GM12878 (cell line): ENCODE data around the gene RNFT2. TPM values are rescaled to one million over a fixed set of nuclear protein-coding genes. Genes with fewer than 3 reads are reported as not detected.

Source experiments
- ATAC-seq: fragments of 200-7000 bp; cut with Tn5 transposase; 3 replicates; pipeline ENCODE4 v1.9.1; 2020; ENCODE audit warnings: mild to moderate bottlenecking, moderate library complexity
- BruUV-seq: library from RNA; stranded (reverse); fragments of 400-500 nt; replicated peaks from 2 replicates; lab custom pipeline; 2021; lab: Mats Ljungman, UMichigan
- CTCF ChIA-PET: fragments of 300-600 bp; sonication (Branson Sonifier 250); formaldehyde crosslinking; extraction: SDS; loops from one replicate; lab custom pipeline; 2021; ENCODE audit warnings: inconsistent platforms; lab: Yijun Ruan, JAX
- POLR2A ChIA-PET: fragments of 350-600 bp; formaldehyde crosslinking; extraction: SDS; loops from one replicate; lab custom pipeline; 2021; ENCODE audit warnings: inconsistent platforms; lab: Charles Lee
- RAD21 ChIA-PET: fragments of 300-600 bp; sonication (Branson Sonifier 250); formaldehyde crosslinking; loops from one replicate; lab custom pipeline; 2023; ENCODE audit warnings: antibody characterized with exemption; ENCODE audit not compliant: unreplicated experiment; lab: Charles Lee
- SMC1A ChIA-PET: fragments of 300-600 bp; sonication (Branson Sonifier 250); formaldehyde crosslinking; loops from one replicate; lab custom pipeline; 2023; ENCODE audit not compliant: unreplicated experiment, uncharacterized antibody; lab: Charles Lee
- DNase-seq: peaks from one replicate; pipeline ENCODE4 v3.0.0-alpha.2; 2011; ENCODE audit warnings: low read depth, low spot score
- FAIRE-seq: peaks from 3 replicates; lab custom pipeline; 2011; peaks lifted over from hg19 to GRCh38; lab: Jason Lieb, UNC
- H2AFZ ChIP-seq: 2 replicates; pipeline ENCODE4 v1.6.0; 2011; ENCODE audit warnings: low read depth, low read length, control low read depth; ENCODE audit not compliant: control insufficient read depth
- H3K27ac ChIP-seq: 2 replicates; pipeline ENCODE4 v1.5.1; 2011; ENCODE audit warnings: control low read depth; ENCODE audit not compliant: control insufficient read depth, insufficient read depth
- H3K27me3 ChIP-seq, 2 experiments: replicated peaks in 1 of 2; 2 replicates each; pipeline versions ENCODE4 v1.6.0 to v1.6.1; 2011; ENCODE audit warnings: low read length in 1 of 2; ENCODE audit not compliant: control insufficient read depth in 2 of 2, insufficient read depth in 2 of 2
- H3K36me3 ChIP-seq, 2 experiments: 2 replicates each; pipeline ENCODE4 v1.5.1; 2011; ENCODE audit warnings: low read length in 1 of 2; ENCODE audit not compliant: control insufficient read depth in 2 of 2, insufficient read depth in 2 of 2
- H3K4me1 ChIP-seq: 2 replicates; pipeline ENCODE4 v1.6.1; 2011; ENCODE audit warnings: mild to moderate bottlenecking, low read length, moderate library complexity, mixed read lengths; ENCODE audit not compliant: control insufficient read depth, insufficient read depth
- H3K4me2 ChIP-seq: 2 replicates; pipeline ENCODE4 v1.6.0; 2011; ENCODE audit warnings: control low read depth; ENCODE audit not compliant: control insufficient read depth, insufficient read depth
- H3K4me3 ChIP-seq: fragments of 200-600 bp; sonication (generic); 2 replicates; pipeline ENCODE4 v1.5.1; 2016
- H3K79me2 ChIP-seq: 2 replicates; pipeline ENCODE4 v1.6.0; 2011; ENCODE audit warnings: low read length; ENCODE audit not compliant: control insufficient read depth, insufficient read depth
- H3K9ac ChIP-seq: 2 replicates; pipeline ENCODE4 v1.8.0; 2011; ENCODE audit warnings: low read length, control low read depth, mixed read lengths; ENCODE audit not compliant: control insufficient read depth, insufficient read depth
- H3K9me3 ChIP-seq: replicated peaks from 3 replicates; pipeline ENCODE4 v1.5.1; 2011; ENCODE audit warnings: mild to moderate bottlenecking, low read length; ENCODE audit not compliant: control insufficient read depth, insufficient read depth
- H4K20me1 ChIP-seq: 2 replicates; pipeline ENCODE4 v1.6.0; 2011; ENCODE audit not compliant: control insufficient read depth, insufficient read depth
- BRCA1 ChIP-seq: IDR thresholded peaks from 2 replicates; pipeline ENCODE4 v1.6.1; 2011; ENCODE audit warnings: low read depth, low read length, improper control_type of control experiment
- CTCF ChIP-seq, 3 experiments: IDR thresholded peaks in 2 of 3; conservative IDR thresholded peaks in 1 of 3; 2 replicates each; pipeline ENCODE4 v1.5.1; 2011; ENCODE audit warnings: low read depth in 3 of 3, low read length in 3 of 3, mild to moderate bottlenecking in 3 of 3, control low read depth in 2 of 3, moderate library complexity in 2 of 3, inconsistent platforms in 1 of 3, mixed read lengths in 1 of 3; ENCODE audit not compliant: control insufficient read depth in 2 of 3, insufficient read depth in 1 of 3; ENCODE audit errors: extremely low read depth in 1 of 3
- IRF3 ChIP-seq: fragments of 450-650 bp; IDR thresholded peaks from 2 replicates; pipeline ENCODE4 v1.6.1; 2014; ENCODE audit warnings: mild to moderate bottlenecking
- IRF4 ChIP-seq: IDR thresholded peaks from 2 replicates; pipeline ENCODE4 v1.6.1; 2011; ENCODE audit warnings: low read depth, low read length
- JUNB ChIP-seq: IDR thresholded peaks from 2 replicates; pipeline ENCODE4 v1.6.1; 2016; ENCODE audit warnings: antibody characterized with exemption, mild to moderate bottlenecking
- MYB ChIP-seq: fragments of 150-350 bp; IDR thresholded peaks from 2 replicates; pipeline ENCODE4 v1.6.1; 2014; ENCODE audit warnings: mild to moderate bottlenecking, low read depth, low read length, borderline replicate concordance
- NFIC ChIP-seq: IDR thresholded peaks from 2 replicates; pipeline ENCODE4 v1.6.1; 2012; ENCODE audit warnings: low read depth, mild to moderate bottlenecking, inconsistent platforms, low read length, moderate library complexity
- RELB ChIP-seq: fragments of 450-650 bp; IDR thresholded peaks from 2 replicates; pipeline ENCODE4 v1.6.1; 2017; ENCODE audit warnings: low read depth, mild to moderate bottlenecking, moderate library complexity
- REST ChIP-seq: IDR thresholded peaks from 2 replicates; pipeline ENCODE4 v1.6.1; 2012; ENCODE audit warnings: mild to moderate bottlenecking, low read depth, low read length
- RUNX3 ChIP-seq: IDR thresholded peaks from 2 replicates; pipeline ENCODE4 v1.6.1; 2012; ENCODE audit warnings: low read length, inconsistent platforms
- SIN3A ChIP-seq: IDR thresholded peaks from 2 replicates; pipeline ENCODE4 v1.6.1; 2012; ENCODE audit warnings: low read depth, low read length, improper control_type of control experiment
- SKIL ChIP-seq: fragments of 450-650 bp; IDR thresholded peaks from 2 replicates; pipeline ENCODE4 v1.6.1; 2017; ENCODE audit warnings: mild to moderate bottlenecking, low read depth, inconsistent platforms; ENCODE audit not compliant: poor library complexity, severe bottlenecking
- TCF7 ChIP-seq: IDR thresholded peaks from 2 replicates; pipeline ENCODE4 v1.6.1; 2014; ENCODE audit warnings: antibody characterized with exemption, borderline replicate concordance
- ZNF207 ChIP-seq: fragments of 450-650 bp; IDR thresholded peaks from 2 replicates; pipeline ENCODE4 v1.6.1; 2014; ENCODE audit warnings: antibody characterized with exemption, mild to moderate bottlenecking, borderline replicate concordance
- ZNF384 ChIP-seq: IDR thresholded peaks from 2 replicates; pipeline ENCODE4 v1.6.1; 2012; ENCODE audit warnings: low read depth, mild to moderate bottlenecking, low read length, improper control_type of control experiment, borderline replicate concordance
- WGBS: methylation state at CpG from one replicate; pipeline ENCODE4 v1.1.6; 2016; ENCODE audit warnings: low lambda C conversion rate; ENCODE audit not compliant: insufficient replicate concordance, insufficient coverage; ENCODE audit errors: missing lambda C conversion rate; 5-methylcytosine and 5-hydroxymethylcytosine counted together
- in situ Hi-C: fragments of 300-500 bp; cut with MboI; formaldehyde crosslinking; loops from 9 replicates; pipeline ENCODE4 v1.14.3; 2018; ENCODE audit warnings: mixed read lengths
- intact Hi-C: fragments of 100-400 bp; cut with micrococcal nuclease; formaldehyde crosslinking; loops from one replicate; pipeline ENCODE4 v1.14.2; 2022; ENCODE audit not compliant: unreplicated experiment
- polyA plus RNA-seq, 11 experiments: library from polyadenylated mRNA; depleted of rRNA in 4 of 11; unstranded in 6 of 11; stranded (reverse) in 5 of 11; fragments of >200 nt; fragmentation: Nextera tagmentation in 4 of 11; fragmentation: Illumina TruSeq in 1 of 11; extraction: Ambion mirVana in 4 of 11; extraction: Trizol in 1 of 11; gene quantifications; 1 replicate in 1 of 11; 2 replicates in 10 of 11; pipeline versions ENCODE4 v1.2.1 to v1.2.3, GENCODE V29; 2011 to 2016; ENCODE audit warnings: inconsistent platforms in 2 of 11, missing spikeins in 2 of 11, low read depth in 1 of 11
- total RNA-seq, 4 experiments: library from RNA; depleted of rRNA in 3 of 4; stranded (reverse); fragments of >200 nt in 3 of 4; fragmentation: Illumina TruSeq in 1 of 4; extraction: Trizol in 1 of 4; gene quantifications; 2 replicates each; pipeline versions ENCODE4 v1.2.1 to v1.2.3, GENCODE V29; 2013 to 2021

The RNFT2 gene
- total and polyA plus RNA-seq, 10 of the 15 experiments (the other 5 are each of a cell fraction or from before 2014, with no cell fraction given): 2.5 to 17.3 (median 9.7) TPM

GRCh38 chr12:116887244-116887643, 149.1 kb downstream of the RNFT2 start:
- WGBS: 33% methylated on average over 1 of the region's 1 CpG
- CTCF ChIA-PET: no interaction called here
- H3K9me3 ChIP-seq: no peaks in the 10 kb centered on the region
- BruUV-seq: no TSS peak
- POLR2A ChIA-PET: no interaction called here
- H3K27me3 ChIP-seq: peaks cover 3 to 5% of the 10 kb centered on the region in 2 experiments; a peak in 2 of 4 replicates
- H2AFZ ChIP-seq: no peak overlapping the region
- H4K20me1 ChIP-seq: no peaks in the 10 kb centered on the region
- H3K79me2 ChIP-seq: no peaks in the 10 kb centered on the region
- SMC1A ChIA-PET: no interaction called here
- no peak overlapping the region for H3K27ac ChIP-seq
- H3K4me3 ChIP-seq: no peak overlapping the region
- intact Hi-C loops: loop anchor here (10.0 kb wide), 1 partner anchor 152 kb away; the partner anchor contains the start of genes RNFT2 and SPRING1
- no peak for FAIRE-seq
- H3K4me1 ChIP-seq: no peaks in the 10 kb centered on the region
- no peak for DNase-seq
- no peak overlapping the region for H3K9ac ChIP-seq
- no peaks in the 10 kb centered on the region for H3K36me3 ChIP-seq
- no peak for ATAC-seq
- RAD21 ChIA-PET: no interaction called here
- H3K4me2 ChIP-seq: no peak overlapping the region
- in situ Hi-C loops: no loop called here
- TF ChIP-seq ZNF207 (no peak), CTCF (IDR thresholded peaks at IDR 0.05 in 2 of 3, conservative IDR thresholded peaks at IDR 0.05 in 1 of 3; ENCODE audit: control insufficient read depth in 2 of 3, extremely low read depth in 1 of 3, insufficient read depth in 1 of 3, low read depth in 3 of 3, low read length in 3 of 3) (no peak), TCF7 (no peak), IRF4 (no peak), RUNX3 (no peak), REST (no peak), SIN3A (no peak), ZNF384 (no peak), BRCA1 (no peak), RELB (no peak), IRF3 (no peak), JUNB (no peak), SKIL (no peak), MYB (no peak), NFIC (no peak)
